GM19193 (cell line): ENCODE measurements around the gene ARSA.

Source experiments
- POLR2A ChIP-seq: IDR thresholded peaks from 4 replicates; pipeline ENCODE4 v1.6.1; 2011; ENCODE audit not compliant: insufficient read depth, insufficient read length; ENCODE audit errors: extremely low read depth

The ARSA gene

DNA sequence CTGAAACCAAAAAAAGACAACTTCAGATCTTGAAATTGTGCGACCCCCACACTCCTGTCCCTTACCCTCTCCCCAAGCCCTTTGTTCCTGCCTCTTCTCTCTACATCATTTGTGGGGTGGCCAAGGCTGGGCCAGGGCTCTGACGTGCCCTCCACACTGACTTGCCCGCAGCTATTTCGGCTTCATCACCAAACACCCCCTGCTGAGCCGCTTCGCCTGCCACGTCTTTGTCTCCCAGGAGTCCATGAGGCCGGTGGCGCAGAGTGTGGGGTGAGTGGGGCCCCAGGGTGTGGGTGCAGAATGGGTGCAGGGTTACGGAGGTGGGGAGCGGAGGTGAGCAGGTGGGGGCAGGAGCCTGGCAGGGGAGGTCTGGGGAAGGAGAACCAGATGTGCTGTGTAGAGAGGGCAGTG is 17.9 kb downstream of the ARSA start:
- no peak for TF ChIP-seq POLR2A

DNA sequence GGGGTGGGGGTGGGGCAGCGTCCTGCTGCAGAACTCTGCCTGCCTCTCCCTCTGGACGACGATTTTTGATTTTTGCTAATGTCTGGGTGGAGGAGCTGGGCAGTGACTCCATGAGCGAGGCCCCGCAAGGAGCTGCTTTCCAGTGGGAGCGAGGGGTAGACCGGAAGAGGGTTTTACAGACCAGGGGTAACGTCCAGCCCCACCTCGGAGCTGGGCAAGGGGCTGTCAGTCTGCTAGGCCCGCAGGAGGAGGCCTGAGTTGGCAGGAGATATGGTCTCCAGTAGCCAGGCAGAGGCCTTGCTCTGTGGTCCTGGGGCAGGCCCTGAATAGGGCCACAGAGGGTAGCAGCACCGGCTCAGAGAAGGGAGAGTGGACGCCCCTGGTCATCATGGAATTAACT is 18.4 kb downstream of the ARSA start:
- no peak for TF ChIP-seq POLR2A

DNA sequence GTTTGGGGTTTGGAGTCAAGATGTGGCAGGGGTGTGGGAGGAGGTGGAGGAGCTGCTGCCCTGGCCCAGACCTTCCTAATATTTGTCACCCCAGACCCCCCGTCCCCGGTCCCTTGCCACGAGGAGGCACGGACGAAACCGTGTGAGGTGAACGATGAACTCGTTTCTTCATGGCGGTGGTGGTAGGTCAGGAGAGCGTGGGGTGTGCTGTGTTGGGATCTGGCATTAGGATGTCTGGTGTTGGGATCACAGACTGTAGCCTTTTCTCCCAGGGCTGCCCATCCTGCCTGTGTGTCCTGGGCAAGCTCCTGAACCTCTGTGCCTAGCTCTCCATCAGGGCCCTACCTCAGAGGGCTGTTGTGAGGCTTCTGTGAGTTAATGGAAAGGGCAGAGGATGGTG is 19.0 kb downstream of the ARSA start:
- no peak for TF ChIP-seq POLR2A

DNA sequence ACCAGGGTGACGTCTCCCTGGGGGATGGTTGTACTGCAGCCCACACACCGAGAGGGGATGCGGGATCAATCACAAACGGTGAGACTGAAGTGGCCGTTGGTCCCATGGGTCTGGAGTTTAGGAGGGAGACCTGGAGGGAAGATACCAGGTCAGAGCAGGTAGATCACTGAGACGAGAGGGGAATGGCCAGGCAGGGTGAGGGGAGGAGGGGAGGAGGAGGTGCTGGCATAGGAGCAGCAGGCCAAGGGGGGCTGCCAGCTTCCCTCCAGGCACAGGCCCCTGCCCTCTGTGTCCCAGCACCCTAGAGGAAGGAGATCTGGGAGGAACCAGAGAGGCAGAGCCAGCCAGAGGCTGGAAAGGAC is 20.3 kb downstream of the ARSA start:
- no peak for TF ChIP-seq POLR2A

DNA sequence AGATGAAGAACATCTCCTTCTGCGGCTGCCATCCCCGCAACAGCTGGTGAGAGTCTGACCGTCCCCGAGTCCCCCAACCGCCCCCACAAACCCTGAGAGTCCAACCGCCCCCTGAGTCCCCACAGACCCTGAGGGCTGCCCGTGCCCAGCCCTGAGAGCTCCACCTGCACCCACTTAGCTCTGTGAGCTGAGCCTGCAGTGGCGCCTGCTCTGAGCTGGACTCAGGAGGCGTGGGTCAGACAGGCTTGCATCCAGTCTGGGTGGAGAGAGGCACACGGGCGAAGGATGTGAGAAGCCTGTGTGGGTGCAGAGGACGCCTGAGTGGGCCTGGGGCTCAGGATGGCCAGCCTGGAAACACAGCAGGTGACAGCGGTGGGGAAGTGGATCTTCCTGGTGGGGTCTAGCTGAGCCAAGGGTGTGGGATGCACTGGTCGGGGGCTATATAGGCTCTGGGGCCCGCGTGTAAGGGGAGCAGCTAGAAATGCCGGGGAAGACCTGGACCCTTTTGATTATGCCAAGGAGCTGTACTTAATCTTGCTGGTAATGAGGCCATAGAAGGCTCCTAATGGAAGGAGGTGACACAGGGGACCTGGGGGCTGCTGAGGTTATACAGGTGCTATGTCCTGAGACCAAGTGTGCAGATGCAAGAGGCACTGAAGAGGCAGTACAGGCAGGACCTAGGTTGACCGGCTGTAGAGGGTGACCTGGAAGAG is 20.9 kb downstream of the ARSA start:
- no peak for TF ChIP-seq POLR2A

DNA sequence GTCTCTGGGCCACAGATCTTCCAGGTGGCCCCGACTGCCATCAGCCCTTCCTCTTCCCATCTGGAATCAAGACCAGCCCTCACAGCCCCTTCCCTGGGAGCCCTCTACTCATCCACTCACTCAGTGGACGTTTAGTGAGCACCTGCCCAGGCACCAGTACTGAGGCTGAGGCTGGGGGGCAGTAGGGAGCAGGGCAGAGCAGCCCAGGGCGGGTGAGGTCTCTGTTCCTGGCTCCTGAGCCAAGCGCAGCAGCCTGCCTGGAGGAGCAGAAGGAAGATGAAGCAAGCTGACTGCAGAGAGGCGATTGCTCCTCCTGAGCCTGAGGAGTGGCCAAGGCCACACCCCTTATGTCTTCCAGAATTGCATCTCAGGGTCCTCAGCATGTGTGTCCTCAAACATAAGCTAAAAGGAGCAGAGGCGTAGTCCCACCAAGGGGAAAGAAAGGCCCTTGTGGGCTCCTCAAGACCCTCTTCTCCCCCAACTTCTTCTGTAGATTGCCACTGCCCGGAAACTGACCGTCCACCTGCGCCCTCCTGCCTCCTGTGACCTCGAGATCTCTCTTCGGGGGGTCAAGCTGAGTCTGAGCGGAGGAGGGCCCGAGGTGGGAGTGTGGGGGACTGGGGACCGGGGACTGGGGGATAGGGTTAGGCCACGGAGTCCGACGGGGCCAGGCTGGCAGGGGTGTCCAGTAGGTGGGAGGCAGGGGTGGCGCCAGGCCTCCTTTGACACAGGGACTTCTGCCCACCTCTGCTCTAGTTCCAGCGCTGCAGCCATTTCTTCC is 21.6 kb downstream of the ARSA start:
- TF ChIP-seq POLR2A = no peak

DNA sequence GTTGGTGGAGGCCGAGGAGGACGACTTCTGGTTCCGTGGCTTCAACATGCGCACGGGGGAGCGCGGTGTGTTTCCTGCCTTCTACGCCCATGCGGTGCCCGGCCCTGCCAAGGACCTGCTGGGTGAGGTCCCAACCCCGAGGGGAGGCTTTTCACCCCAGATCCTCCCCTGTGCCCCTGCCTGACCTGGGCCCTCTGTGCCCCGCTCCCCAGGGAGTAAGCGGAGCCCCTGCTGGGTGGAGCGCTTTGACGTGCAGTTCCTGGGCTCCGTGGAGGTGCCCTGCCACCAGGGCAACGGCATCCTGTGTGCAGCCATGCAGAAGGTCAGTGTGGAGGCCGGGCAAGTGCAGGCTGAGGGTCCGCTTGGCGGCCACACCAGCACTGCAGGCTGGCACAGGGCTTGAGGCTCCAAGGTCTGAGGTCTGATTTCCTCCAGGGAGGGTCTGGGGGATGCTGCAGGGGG is 22.3 kb downstream of the ARSA start:
- TF ChIP-seq POLR2A = no peak

DNA sequence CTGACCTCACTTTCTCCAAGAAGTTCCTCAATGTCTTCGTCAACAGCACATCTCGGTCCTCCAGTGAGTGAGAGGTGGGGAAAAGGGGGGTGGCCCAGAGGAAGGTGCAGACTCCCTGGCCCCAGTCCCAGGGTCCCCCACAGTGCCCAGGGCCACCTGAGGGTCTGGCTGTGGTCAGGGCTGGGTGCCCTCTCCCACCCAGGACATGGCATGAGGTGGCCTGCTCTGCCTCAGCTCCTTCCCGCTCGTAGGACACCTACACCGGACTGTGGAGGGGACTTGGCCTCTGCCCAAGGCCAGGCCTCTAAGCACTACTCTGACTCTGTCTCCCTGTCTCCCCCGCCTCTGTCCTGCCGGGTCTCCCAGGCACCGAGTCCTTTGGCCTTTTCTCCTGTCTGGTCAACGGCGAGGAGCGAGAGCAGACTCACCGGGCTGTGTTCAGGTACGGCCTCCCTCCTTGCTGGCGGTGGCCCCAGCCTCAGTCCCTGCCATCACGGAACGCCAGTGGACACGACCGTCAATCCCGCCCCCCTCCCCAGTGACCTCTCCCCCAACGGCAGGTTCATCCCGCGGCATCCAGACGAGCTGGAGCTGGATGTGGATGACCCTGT is 22.8 kb downstream of the ARSA start:
- no peak for TF ChIP-seq POLR2A

DNA sequence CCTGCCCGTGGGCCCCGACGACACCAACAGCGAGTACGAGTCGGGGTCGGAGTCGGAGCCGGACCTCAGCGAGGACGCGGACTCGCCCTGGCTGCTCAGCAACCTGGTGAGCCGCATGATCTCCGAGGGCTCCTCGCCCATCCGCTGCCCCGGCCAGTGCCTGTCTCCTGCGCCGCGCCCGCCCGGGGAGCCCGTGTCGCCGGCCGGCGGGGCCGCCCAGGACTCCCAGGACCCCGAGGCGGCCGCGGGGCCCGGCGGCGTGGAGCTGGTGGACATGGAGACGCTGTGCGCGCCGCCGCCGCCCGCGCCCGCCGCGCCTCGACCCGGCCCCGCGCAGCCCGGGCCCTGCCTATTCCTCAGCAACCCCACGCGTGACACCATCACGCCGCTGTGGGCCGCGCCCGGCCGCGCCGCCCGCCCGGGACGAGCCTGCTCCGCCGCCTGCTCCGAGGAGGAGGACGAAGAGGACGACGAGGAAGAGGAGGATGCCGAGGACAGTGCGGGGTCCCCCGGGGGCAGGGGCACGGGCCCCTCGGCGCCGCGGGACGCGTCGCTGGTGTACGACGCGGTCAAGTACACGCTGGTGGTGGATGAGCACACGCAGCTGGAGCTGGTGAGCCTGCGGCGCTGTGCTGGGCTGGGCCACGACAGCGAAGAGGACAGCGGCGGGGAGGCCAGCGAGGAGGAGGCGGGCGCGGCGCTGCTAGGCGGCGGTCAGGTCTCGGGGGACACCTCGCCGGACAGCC is 23.5 kb downstream of the ARSA start:
- TF ChIP-seq POLR2A = no peak

DNA sequence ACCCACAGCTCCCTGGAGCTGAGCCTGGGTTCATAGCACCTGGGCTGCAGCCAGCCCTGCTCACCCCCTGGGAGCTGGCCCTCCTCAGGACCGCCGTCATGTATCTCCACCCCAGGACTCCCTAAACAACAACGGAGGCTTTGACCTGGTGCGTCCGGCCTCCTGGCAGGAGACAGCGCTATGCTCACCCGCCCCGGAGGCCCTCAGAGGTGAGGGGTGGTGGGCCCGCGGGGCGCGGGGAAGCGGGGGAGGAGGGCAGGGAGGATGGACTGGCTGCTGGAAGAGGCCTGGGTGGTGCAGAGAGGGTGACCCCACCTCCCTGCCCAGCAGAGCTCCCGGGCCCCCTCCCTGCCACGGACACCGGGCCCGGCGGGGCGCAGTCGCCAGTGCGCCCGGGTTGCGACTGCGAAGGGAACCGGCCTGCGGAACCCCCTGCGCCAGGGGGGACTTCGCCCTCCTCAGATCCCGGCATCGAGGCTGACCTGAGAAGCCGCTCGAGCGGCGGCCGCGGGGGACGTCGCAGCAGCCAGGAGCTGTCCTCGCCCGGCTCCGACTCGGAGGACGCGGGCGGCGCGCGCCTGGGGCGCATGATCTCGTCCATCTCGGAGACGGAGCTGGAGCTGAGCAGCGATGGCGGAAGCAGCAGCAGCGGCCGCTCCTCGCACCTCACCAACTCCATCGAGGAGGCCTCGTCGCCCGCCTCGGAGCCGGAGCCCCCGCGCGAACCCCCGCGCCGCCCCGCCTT is 24.3 kb downstream of the ARSA start:
- no peak for TF ChIP-seq POLR2A

DNA sequence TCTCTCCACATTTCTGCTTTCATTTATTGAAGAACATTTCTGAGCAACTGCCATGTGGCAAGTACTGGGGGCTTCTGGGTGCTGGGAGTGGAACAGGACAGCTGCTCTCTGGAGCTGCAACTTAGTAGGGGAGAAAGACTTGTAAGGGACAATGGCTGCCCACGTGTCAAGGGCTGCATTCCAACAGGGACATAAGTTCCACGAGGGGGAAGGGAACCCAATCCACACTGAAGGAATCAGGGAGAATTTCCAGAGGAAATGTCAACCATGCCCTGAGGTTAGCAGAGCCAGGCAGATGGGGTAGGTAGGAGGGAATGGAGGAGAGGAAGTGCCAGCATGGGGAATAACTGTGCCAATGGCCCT is 25.6 kb downstream of the ARSA start:
- TF ChIP-seq POLR2A = no peak

DNA sequence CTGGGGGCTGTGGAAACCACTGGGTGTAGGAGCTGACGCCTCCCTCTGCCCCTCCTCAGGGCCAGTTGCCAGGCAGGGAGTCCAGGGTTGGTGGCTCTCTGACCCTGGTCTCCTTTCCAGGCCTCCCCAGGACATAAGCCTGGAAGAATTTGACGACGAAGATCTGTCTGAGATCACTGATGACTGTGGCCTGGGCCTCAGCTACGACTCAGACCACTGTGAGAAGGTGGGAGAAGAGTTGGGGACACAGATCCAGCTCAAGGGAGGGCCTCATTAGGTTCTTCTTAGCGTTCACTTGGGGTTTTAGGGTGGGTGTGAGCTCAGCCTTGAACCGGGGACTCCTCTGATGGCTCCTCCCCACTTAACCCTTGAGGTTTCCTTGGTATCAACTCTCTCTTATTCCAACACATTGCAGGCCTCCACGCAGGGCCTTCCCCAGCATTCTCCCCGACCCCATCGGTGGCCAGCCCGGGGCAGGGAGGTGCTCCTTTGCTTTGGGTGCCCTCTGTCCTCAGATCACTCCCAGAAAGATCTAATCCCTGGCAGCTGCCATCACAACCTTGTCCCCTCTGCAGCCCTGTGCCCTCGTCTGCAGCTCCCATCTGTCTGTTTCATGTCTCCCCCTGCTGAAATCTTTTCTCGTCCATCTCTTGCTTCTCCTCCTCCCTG is 26.1 kb downstream of the ARSA start:
- TF ChIP-seq POLR2A = no peak

DNA sequence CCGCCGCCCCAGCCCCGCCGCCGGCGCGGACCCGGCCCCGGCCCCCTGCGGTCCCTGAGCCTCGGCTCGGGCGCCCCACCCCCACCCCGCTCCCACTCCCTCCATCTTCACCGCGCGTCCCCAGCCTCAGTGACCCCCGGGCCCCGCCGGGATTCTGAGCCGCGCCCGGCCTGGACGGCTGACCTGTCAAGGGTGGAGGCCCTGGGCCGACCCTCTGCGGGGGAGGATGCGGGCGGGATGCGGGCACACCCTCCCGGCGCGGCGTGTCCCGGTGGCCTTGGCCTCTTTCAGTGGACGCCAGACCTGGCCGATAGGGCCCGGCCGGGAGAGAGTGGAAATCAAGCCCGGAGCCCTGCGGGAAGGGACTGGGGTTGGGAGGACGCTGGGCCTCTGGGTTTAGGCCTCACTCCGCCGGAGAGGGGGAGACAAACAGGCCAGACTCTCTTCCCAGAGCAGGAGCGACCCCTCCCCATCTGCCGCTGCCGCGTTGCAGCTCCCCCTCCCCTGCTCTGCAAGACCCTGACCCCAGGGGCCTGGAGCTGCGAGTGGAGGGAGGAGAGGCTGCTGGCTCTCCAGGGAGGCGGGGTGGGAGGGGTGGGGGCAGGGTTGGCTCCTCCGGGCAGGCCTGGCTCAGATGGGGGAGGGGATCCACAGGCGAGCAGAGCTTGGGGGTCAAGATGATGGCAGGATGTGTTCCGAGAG is 26.8 kb downstream of the ARSA start:
- no peak for TF ChIP-seq POLR2A
